Cardiac fibroblast (primary cell): ENCODE measurements around the gene FREM2.
A peak's percentile ranks its signal among the peaks of the same experiment; 100 is the strongest.

Experiments used
- DNase-seq, 2 donors: peaks; one replicate each; pipeline versions ENCODE4 v3.0.0 to v3.0.0-alpha.2; 2010; ENCODE audit warnings: low read depth in 2 of 2
- H3K4me3 ChIP-seq, 2 donors: replicated peaks in 1 of 2; 1 replicate in 1 of 2; 2 replicates in 1 of 2; pipeline ENCODE4 v1.5.1; 2011; ENCODE audit warnings: low read depth in 2 of 2, low read length in 2 of 2, mild to moderate bottlenecking in 2 of 2, moderate library complexity in 1 of 2
- TF ChIP-seq, protein P1 (sequence below): IDR thresholded peaks from one replicate; pipeline ENCODE4 v1.5.1; 2011; ENCODE audit warnings: low read depth, mild to moderate bottlenecking, low read length, inconsistent platforms

The FREM2 gene

DNA sequence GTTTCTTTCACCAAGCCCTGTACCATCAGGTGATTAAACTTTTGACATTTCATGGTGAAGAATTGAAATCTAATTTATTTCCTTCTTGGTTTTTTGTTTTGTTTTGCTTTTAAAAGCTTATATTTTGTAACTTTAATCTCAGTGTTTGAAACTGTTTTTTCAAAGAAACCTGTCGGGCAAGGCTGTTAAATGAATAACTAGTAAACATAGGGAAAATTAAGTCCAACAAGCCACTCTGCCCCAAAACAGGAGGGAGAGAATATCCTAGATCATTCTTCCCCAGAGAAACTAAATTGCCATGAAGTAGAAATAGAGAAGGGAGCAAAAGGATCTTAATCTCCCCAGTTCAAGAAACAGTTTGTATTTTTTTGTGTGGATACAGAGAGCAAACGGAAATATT is 98.2 kb downstream of the FREM2 start:
- DNase-seq, result no peak
- H3K4me3 ChIP-seq, result no peak overlapping the region
- TF ChIP-seq, protein P1, sequence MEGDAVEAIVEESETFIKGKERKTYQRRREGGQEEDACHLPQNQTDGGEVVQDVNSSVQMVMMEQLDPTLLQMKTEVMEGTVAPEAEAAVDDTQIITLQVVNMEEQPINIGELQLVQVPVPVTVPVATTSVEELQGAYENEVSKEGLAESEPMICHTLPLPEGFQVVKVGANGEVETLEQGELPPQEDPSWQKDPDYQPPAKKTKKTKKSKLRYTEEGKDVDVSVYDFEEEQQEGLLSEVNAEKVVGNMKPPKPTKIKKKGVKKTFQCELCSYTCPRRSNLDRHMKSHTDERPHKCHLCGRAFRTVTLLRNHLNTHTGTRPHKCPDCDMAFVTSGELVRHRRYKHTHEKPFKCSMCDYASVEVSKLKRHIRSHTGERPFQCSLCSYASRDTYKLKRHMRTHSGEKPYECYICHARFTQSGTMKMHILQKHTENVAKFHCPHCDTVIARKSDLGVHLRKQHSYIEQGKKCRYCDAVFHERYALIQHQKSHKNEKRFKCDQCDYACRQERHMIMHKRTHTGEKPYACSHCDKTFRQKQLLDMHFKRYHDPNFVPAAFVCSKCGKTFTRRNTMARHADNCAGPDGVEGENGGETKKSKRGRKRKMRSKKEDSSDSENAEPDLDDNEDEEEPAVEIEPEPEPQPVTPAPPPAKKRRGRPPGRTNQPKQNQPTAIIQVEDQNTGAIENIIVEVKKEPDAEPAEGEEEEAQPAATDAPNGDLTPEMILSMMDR, result no peak

DNA sequence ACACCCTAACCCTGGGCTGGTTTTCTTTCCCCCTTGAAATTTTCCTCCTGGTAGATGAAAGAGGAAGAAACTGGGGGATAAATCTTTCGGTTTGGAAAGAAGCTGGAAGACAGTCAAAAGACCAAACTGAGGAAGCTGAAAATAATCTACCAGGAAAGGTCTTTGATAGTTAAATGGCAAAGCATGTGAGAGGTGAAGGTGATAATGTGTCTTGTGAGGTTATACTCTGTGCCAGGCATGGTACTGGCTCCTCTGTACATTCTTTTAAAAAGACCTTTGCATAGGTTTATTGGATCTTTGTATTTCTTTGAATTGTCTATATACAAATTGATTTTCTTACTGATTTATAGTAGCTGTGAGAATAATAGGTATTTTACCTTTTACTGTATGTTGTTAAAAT is 98.6 kb downstream of the FREM2 start:
- TF ChIP-seq, protein P1, result no peak
- no peak overlapping the region for H3K4me3 ChIP-seq
- DNase-seq, result no peak

DNA sequence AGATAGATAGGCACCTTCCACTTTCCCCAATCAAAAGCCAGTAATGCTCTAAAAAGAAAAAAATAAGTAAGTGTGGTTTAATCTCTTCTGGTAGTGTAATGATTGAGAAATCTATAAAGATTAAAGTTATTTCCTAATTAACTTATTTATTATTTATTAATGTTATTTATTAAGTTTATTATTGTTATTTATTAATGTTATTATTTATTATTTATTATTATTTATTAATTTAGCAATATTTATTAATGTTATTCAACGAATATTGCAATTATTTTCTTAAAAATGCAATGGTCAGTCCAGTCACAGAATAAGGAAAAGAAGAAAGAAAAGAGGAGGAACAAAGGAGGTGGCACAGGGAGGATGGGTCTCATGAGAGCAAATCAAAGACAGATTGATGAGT is 100.7 kb downstream of the FREM2 start:
- no peak for DNase-seq
- H3K4me3 ChIP-seq, result no peak overlapping the region
- TF ChIP-seq, protein P1, result no peak

DNA sequence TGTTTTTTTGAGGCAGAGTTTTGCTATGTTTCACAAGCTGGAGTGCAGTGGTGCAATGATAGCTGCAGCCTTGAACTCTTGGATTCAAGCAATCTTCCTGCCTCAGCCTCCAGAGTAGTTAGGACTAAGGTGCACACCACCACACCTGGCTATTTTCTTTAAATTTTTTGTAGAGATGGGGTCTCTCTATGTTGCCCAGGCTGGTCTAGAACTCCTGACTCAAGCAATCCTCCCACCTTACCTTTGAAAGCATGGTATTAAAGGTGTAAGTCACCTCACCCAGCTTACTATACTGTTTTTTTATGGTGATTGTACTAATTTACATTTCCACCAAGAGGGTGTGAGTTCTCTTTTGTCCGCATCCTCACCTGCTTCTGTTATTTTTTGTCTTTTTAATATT is 110.0 kb downstream of the FREM2 start:
- DNase-seq, result no peak
- H3K4me3 ChIP-seq, result no peak overlapping the region
- TF ChIP-seq, protein P1, result no peak

DNA sequence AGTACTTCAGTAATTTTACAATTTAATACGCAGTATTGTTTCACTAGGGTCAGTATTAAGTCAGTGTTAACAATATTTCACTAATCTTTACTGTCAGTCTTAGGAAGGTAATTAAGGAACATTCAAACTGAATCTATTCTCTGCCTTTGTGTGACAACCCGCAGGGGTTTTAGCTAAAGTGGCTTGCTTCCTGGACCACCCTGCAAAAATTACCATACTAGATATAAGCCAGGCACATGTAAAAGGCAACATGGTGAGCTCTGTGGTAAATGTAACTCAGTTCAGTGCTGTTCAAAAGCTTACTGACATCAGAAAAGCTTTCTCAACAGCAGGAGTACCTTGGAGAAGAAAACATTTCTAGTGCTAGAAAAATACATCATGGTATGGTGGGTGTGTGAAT is 116.7 kb downstream of the FREM2 start:
- no peak overlapping the region for H3K4me3 ChIP-seq
- TF ChIP-seq, protein P1, result no peak
- DNase-seq, result no peak

DNA sequence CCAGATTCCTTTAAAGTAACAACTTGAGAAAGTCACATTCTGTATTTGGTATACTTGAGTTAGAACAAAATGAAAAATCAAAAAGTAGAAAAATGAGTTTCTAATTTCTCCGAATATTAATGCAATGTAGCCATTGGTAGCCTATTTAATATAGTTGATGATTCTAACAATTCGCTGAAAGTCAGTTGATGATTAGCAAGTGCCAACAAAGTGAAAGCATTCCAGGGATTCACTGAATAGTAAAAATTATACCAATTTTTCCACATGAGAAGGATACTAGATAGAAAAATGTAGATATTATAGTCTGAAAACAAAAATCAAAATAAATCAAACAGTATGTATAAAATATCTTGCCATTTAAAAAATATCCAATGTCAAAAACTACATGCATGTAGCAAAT is 117.2 kb downstream of the FREM2 start:
- DNase-seq, result no peak
- TF ChIP-seq, protein P1, result no peak
- no peak overlapping the region for H3K4me3 ChIP-seq

DNA sequence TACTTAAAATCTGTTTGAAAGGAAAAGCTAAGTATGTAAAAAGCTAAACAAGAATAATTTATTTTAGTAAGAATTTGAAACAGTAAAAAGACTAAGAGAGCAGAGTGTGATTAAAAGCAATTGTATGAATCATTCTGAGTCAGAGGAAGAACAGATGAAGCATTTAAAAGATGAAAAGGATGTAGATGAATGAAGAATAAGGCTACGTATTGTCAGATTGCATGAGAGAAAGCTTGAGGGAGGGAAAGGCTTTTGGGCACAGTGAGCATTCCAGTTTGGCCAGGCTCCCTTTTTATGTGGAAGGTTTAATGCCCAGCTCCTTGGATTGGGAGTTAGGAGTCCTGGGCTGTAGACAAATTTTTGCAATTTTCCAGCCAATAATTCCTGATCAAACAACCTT is 117.7 kb downstream of the FREM2 start:
- H3K4me3 ChIP-seq, result no peak overlapping the region
- peak in 1 of 2 donors; percentile 0 for DNase-seq
- TF ChIP-seq, protein P1, result no peak
